GM18502 (cell line): ENCODE results near the gene TFF1.

ENCODE experiments used
- ATAC-seq: cut with Tn5 transposase; IDR thresholded peaks from one replicate; pipeline ENCODE4 v1.9.1; 2021; ENCODE audit warnings: mild to moderate bottlenecking; ENCODE audit not compliant: unreplicated experiment, poor library complexity

TFF1 gene

DNA sequence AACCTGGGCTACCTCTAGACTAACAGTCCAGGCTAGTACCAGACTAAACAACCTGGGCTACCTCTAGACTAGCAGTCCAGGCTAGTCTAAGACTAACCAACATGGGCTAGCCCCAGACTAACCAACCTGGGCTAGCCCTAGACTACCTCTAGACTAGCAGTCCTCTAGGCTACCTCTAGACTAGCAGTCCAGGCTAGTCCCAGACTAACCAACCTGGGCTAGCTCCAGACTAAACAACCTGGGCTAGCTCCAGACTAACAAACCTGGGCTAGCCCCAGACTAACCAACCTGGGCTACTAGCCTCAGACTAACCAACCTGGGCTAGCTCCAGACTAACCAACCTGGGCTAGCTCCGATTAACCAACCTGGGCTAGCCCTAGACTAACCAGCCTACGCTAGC, 17.6 kb downstream of the TFF1 start:
- ATAC-seq: no peak

DNA sequence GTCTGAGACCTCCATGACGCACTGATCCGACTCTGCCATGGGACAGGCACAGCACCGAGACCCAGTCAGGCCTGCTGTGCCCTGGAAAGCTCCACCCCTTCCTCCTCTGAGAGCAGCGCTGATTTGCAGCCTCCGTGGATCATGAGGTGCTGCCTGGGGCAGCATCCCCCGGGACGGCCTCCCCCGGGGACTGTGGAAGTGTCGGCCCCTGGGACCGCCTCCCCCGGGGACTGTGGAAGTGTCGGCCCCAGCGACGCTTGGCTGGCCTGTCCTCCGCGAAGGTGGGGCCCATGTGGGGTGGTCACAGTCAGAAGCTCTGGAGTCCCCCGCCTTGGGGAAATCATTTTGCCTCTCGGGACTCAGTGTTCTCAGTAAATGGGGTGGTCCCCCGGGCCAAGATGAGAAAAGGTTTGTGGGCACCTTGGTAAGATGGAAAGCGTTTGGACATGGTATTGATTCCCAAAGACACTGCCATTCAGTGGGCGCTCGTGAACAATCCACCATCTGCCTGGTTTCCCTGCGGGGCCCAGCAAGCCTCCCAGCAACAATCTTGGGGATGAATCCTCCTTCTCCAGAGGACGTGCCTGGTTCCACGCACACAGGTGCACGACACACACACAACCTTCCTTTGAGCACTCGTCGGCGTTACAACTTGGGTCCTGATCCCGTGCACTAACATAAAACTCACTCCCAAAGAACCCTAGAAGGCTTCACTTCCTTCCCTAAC, 18.6 kb downstream of the TFF1 start:
- no peak for ATAC-seq

DNA sequence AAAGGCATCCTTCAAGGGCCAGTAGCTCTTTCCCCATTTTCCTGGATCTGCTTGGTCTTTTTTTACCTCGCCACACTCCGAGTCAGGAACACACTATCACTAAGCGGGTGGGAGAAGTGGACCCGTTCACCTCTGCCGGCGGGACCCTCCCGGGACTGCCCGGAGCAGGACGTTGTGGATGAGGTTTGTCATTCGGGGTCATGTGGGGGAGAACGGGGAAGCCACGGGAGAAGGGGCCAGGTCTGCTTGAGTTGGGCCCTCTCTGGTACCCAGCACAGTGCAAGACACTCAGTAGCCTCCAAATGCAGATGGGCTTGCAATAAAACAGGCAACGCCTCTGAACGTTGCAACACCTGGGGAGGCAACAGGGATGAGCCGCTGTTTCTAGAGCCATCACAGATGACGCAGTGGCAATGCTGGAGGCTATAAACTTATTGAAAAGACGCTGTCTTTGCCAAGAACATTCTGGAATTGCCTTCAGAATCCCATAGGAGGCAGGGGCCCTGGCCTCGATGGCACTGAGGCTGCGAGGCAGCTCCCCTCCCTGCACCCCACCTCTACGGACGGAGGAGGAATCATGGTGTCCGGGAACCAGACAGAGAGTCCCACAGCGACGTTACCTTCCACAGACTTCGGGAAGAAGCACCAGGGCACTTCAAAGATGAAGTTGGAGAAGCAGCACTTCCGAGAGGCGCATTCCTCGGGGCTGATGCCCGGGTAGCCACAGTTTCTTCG, 19.3 kb downstream of the TFF1 start:
- ATAC-seq: no peak

DNA sequence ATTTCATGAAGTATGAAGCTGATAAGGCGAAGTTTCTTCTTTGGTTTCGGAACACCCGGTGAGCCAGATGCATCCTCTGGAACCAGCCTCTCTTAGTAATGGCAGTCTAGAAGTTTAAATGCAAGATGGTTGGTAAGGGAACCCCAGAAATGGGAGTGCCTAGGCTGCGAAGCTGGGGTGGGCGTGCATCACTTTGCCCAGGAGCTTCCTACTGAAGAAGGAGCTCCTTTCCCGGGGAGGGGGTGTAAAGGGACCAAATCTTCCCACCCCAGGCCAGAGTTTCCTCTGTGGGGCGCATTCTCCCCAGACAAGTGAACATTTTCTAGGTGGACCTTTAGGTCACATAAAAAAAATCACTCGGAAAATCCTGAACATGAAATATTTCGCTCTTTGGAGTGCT, 19.9 kb downstream of the TFF1 start:
- ATAC-seq: no peak

DNA sequence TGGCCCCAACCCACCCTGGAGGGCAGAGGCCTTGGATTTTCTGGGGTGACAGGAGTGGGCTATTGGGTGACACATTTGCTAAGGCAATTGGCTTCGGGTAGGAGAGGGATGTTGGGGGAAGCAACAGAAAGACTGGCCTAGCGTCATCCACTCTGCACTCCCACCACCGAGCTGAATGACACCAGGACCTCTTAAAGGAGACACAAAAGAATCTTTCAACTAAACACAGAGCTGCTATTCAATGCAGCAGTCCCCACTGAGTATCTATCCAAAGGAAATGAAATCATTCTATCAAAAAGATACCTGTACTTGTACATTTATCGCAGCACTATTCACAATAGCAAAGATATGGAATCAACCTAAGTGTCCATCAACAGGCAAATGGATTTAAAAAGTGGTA, 21.7 kb downstream of the TFF1 start:
- ATAC-seq: no peak

DNA sequence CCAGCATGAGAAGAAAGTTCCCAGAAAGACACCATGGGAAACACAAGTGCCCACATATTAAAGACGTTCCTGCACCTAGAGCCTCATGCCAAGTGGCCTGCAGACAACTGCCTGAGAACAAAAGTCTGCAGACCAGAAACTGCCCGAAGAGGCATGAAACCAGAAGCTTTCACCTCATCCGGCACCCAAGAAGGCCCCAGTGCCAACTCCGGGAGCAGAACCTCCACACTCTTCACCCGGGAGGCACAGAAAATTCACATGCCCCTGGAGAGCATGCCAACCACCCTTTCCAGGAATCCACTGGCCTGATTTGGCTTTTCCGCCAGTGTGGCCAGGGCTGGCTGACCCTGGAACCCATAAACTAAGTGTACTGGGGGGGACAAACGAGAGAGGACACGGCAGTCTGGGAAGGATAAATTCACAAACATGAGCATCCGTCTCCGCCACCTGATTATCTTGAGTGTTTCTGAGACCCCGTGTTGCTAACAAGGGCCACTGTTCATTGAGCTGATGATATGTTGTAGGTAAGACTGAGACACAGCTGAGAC, 22.3 kb downstream of the TFF1 start:
- no peak for ATAC-seq

DNA sequence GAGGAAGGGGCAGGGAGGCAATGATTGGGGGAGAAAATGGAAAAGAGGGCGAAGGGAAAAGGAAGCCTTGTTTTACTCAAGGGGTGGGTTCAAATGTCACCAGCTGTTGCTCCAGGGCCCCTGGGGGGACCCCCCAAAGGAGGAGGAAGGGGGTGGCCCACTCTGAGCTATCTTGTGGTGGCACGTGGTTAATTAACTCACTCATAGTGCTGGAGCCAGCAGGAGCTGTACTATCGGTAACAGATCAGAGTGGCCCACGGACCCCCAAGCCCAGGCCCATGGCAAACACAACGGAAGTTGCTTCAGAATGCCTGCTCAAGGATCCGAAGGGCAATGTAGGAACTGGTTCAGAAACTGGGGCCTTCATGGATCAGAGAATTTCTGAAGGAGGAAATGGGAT, 22.8 kb downstream of the TFF1 start:
- no peak for ATAC-seq

DNA sequence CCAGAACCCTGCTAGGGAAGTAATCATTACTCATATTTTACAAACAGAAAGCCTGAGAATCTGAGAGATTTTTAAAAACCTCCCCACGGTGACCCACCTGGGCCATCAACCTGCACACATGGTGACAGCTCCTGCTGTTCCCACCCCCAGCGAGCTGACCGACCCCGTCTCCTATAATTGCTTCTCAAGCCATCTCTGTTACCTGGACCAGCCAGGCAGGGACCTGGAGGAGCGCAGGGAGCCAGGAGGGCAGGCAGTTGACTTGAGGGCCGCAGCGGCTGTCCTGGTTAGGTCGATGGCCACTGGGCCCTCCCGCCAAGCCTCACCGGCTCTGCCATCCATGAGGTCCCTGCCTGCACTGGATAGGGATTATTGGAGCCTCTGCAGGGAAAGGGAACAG, 23.2 kb downstream of the TFF1 start:
- no peak for ATAC-seq

DNA sequence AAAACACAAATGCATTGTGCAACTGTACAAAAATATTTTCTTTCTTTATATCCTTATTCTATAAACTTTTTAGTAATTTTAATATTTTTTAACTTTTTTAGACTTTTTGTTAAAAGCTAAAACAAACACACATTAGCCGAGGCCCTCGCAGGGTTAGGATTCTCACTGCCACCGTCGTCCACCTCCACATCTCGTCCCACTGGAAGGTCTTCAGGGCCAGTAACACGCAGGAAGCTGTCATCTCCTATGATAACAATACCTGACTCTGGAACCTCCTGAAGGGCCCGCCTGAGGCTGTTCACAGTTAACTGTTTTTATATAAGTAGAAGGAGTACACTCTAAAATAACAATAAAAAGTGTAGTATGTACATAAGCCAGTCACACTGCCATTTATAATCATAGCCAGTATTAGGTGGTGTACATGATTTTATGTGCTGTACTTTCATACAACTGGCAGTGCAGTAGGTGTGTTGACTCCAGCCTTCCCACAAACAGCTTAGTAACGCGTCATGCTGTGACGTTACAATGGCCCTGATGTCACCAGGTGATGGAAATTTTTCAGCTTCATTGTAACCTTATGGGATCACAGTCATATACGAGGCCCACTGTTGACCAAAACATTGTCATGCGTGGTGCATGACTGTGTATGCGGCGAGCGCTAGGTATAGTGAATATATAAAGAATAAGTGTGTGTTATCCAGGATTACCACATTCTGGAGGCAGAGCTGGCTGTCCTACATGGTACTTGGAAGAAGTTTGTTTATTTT, 24.4 kb downstream of the TFF1 start:
- ATAC-seq: no peak

DNA sequence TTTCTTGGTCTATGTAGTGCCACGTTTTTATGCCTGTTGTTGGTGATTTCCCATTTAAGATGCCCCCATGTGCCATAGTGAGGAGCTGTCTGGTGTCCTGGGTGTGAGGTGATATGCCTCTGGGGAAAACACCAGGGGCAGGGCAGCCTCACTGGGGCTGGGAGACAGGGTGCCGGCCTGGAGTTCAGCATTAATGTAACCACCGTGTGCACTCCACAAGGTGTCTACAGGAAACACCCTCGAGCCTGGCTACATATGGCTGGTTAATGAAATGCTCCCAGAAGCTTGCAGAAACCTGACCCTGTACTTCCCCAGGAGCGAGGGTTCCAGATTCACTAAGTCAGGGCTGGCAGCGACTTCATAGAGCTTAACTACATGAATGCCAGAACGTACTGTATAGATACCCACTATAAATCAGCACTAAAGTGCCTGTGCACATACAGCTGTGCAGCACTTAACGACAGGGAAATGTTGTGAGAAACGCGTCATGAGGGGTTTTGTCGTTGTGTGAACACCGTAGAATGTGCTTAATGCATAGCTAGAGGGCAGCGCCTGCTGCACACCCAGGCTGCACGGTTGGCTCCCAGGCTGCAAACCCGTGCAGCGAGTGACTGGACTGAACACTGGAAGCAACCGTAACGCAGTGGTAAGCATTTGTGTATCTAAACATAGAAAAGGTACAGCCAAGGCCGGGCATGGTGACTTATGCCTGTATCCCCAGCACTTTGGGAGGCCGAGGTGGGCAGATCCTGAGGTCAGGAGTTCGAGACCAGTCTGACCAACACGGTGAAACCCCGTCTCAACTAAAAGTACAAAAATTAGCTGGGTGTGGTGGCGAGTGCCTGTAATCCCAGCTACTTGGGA, 25.9 kb downstream of the TFF1 start:
- no peak for ATAC-seq

DNA sequence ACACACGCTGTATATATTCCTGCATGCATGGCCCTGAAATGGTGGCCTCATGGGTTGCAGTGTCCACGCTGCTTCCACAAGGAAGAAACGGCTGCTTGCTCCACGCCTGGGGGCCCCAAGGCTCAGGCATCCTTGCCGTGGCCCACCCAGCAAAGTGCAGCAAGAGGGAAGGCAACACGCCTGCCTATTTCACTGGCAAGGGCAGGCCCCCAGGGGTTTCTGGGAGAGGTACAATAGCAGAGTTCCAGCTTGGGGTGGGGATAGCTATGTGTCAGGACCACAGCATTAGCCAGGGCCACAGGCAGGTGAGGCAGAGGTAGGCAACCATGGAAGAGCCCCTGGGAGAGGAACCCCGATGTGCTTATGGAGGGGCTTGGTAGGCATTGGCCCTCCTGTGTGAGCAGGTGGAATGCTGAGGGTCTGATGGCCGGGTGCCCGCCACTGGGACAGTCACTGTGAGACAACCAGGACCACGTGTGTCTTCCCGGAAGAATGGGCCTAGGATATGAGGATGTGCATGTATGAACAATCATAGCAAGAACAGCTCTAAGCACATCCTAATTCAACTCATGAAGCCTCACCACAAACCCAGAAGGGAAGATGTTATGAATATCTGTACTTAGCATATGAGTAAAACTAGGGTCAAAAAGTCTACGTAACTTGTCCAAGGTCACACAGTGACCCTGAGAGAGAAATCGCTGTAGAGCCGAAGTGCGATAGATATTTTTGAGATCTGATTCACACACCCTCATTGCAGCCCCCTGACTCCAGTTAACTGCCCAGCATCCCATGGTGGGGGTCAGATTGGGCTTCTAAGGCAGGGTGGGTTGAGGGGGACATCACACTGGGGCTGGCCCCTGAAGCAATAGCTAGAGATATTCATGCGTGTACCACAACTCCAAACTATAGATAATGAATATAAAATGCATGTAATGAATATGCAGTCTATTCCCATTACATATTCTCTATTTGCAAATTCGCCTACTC, 27.3 kb downstream of the TFF1 start:
- ATAC-seq: no peak

DNA sequence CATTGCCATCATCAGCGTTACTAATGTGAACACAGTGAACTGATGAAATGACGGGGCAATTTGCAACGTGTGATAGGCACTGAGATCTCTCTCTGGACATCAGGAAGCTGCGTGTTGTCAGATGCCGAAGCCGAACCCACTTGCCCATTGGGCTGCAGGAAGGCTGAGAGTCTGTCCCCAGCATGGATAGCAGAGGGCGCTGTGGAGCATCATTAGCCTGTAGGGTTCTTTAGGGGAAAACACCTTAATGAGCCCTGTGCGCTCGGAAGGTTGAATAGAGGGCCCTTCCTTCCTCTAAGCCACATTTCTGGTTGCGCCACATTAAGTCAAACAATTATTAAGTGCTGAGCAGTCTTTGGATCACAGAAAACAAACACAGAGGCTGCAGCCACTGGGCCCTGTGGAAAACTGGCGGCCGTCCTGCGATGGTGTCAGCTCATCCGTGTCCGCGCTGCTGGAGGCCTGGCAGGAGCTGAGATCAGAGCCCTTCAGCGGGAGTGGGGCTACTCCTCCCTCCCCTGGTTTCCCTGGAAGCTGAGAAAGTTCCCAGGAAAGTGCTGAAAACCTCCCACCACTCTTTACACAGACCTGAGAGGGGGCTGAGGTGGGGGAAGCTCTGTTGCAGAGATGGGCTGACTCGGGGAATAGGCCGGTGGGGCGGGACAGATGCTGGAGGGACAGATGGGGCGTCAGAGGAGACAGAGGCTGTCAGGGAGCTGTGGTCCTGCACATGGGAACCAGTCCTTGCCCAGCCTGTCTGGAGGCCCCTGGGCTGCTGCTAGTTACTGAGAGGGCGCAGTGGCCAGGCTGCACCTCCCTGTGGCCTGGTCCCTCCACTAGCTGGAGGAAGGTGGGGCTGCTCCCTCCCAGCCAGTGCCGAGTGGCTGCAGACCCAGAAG, 28.3 kb downstream of the TFF1 start:
- ATAC-seq: no peak

DNA sequence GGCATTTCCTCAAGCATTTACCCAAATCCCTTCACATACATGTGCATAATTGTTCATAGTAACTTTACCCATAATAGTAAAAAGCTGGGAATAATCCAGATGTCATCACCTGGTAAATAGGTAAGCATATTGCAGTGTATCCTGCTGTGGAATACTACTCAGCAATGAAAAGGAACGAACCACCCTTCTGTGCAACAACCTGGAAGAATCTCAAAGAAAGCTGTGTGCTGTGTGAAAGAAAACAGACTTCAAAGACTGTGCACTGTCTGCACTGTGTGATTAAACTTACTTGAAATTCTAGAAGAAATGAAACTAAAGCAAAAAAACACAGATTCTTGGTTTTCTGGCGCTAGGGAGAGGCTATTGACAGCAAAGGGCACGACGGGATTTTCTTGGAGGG, 29.1 kb downstream of the TFF1 start:
- ATAC-seq: no peak

DNA sequence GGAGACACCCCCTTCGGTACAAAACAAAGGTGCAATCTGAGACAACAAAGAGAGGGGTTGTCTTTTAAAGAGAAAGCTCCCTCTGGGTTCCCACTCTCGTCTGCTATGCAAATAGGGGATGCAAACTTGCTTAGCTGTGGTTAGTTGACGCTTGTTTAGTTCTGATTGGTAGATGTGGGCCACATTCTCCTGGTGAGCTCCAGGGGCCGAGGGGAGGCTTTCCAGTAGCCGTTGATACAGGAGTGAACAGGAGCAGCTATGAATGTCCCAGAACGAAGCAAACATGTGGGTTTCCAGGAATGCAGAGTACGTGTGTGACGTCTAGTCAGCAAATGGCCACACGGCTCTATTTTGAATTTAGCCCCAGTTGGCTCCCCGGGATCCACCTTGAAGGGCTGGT, 30.3 kb downstream of the TFF1 start:
- ATAC-seq: no peak

DNA sequence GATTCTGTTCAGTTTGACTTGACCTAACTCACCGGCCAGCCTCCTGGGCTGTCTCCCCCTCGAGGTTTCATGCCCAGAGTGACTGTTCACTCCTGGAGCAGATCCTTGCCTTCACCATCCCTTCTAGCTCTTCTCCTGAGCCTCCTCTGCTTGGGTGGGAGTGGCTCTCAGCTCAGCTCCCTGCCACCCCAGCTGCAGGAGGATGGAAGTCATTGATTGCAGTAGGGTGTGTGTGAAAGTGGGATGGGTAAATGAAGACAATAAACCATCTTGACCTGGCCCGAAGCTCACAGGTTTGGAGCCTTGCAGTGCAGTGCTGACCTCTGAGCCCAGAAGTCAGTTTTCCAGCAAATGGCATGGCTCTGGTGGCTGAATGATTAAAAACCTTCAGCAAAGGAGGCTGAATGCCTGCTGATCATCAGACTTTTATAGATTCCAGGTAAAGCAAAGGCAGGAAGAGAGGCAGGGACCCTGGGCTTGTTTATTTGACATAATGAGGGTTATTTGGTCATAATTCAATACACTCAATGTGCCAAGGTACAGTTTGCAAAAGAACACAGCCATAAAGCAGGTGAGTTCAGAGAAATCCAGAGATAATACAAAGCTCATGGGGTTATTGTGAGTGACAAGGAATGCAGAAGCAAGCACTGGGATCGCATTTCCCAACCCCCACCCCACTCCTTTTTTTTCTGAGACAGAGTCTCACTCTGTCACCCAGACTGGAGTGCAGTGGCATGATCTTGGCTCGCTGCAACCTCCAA, 33.6 kb downstream of the TFF1 start:
- ATAC-seq: no peak

DNA sequence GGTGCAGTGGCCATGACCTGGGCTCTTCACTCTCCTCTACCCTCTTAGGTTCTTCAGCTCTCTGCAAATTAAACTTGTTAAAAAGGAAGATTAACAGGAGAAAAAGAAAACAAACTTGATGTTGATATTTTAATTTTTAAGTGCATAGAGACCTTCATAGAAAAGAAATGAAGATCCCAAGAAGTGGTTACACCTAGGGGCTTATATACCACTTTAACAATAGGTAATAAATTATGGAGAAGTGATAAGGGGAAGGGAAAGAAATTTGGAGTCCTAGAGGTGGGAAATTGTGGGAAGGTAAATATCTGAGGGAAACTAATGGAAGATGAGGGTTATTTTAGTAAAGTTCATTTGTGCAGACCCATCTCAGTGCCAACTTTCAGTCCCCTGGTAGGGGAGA, 34.7 kb downstream of the TFF1 start:
- ATAC-seq: no peak
